DND-41 (cell line): ENCODE data around the gene DPF3.

Experiments
- CTCF ChIP-seq: IDR thresholded peaks from 2 replicates; pipeline ENCODE4 v1.5.1; 2012; ENCODE audit warnings: borderline replicate concordance, low read length, moderate library complexity, mild to moderate bottlenecking; ENCODE audit not compliant: poor library complexity, severe bottlenecking; ENCODE audit errors: extremely low read depth
- EZH2 ChIP-seq: IDR thresholded peaks from 3 replicates; pipeline ENCODE4 v1.6.1; 2012; ENCODE audit warnings: borderline replicate concordance, low read depth, mild to moderate bottlenecking, moderate library complexity, low read length, inconsistent platforms; ENCODE audit not compliant: severe bottlenecking

DNA sequence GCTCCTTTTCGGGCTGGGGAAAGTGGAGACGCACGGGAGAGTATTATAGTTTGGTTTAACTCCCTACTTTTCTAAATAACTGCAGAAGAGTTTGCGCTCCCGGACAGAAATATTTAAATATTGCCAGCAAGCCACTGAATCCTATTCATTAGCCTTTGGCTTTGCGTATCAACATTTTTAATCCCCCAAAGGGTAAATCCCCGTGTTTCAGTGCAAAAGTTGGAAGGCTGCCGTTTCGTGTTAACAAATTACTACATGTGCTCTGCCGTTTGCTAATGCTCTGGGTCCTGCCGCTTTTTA is 372 bp upstream of the DPF3 start:
- TF ChIP-seq EZH2 (no peak), CTCF (no peak)
